HUES64 (cell line): Measurements from ENCODE around the gene CYP27A1.

Experiments
- H3K27ac ChIP-seq: 2 replicates; pipeline ENCODE4 v1.7.0; 2013; ENCODE audit warnings: low read depth, low read length, inconsistent platforms
- H3K27me3 ChIP-seq: 2 replicates; pipeline ENCODE4 v1.6.1; 2013; ENCODE audit warnings: mild to moderate bottlenecking, low read length; ENCODE audit not compliant: insufficient read depth
- H3K36me3 ChIP-seq: 2 replicates; pipeline ENCODE4 v1.6.1; 2013; ENCODE audit warnings: mild to moderate bottlenecking, low read length; ENCODE audit not compliant: insufficient read depth
- H3K4me1 ChIP-seq: 2 replicates; pipeline ENCODE4 v1.6.1; 2013; ENCODE audit warnings: mild to moderate bottlenecking, low read length, moderate library complexity; ENCODE audit not compliant: insufficient read depth
- H3K4me3 ChIP-seq: 2 replicates; pipeline ENCODE4 v1.5.1; 2013; ENCODE audit warnings: mild to moderate bottlenecking, low read length, moderate library complexity
- H3K9ac ChIP-seq: 2 replicates; pipeline ENCODE4 v1.6.1; 2013; ENCODE audit warnings: mild to moderate bottlenecking, low read depth, low read length
- H3K9me3 ChIP-seq: 2 replicates; pipeline ENCODE4 v1.6.1; 2013; ENCODE audit warnings: low read depth, low read length; ENCODE audit not compliant: insufficient read depth
- WGBS: fragments of 150-250, 120-280 bp; methylation state at CpG from one replicate; pipeline ENCODE4 v1.1.7; 2013; ENCODE audit warnings: missing lambda C conversion rate; 5-methylcytosine and 5-hydroxymethylcytosine counted together

CYP27A1 gene

DNA sequence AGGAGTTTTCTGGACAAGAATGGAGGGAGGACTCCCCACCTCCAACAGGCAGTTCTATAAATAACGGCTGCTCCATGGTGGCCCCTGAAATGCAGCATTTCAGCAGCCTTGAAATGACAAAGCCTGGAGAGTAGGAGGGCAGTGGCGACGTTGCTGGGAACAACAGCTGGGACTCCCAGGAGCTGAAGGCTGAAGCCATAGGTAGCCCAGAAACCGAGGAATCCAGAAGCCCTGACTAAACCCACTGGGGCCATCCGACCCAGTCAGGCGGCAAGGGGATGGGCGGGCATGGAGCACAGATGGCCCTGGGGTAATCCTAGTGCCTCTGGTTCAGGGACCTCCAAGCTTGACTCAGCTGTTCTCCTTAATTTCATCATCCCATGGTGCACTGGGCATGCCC lies 40.7 kb downstream of the CYP27A1 start:
- 82% methylated on average over 7 of the region's 7 CpGs for WGBS

DNA sequence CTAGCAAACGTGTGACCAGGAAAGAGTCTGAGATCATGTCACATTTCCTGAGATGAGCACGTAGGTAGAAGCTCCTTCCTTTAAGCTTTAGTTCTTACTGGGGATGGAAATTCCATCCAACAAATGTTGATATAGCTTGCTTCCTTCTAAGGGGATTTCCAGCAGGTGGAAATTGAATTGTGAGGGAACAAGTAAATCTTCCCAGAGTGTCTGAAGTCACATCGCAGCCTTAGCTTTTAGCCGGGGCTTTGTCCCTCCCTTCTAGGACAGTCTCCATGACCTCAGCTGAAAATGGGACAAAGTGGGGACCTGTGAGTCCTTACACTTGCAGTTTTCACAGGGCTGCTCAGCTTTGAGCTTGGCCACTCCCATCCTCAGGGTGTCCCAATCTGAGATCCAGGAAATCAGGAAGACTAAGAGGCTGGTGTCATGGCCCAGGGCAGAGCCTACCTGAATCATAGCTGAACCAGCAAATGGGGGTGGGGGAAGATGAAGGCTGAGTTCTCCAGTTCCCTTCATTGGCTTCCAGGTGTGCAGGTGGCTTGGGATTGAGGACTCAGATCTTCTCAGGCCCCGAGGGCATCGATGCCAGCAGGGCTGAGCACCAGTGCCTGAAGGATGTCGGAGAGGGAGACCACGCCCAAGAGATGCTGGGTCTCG lies 41.4 kb downstream of the CYP27A1 start:
- Histone ChIP-seq H3K27me3 (no peaks in the 10 kb centered on the region), H3K9ac (no peak overlapping the region), H3K4me3 (no peak overlapping the region), H3K27ac (no peak overlapping the region), H3K9me3 (no peaks in the 10 kb centered on the region), H3K4me1 (no peaks in the 10 kb centered on the region), H3K36me3 (no peaks in the 10 kb centered on the region)
- WGBS: 92% methylated on average over 9 of the region's 9 CpGs

More for the DNA sequence above, 40.7 kb downstream of the CYP27A1 start:
- no peaks in the 10 kb centered on the region for H3K36me3 ChIP-seq
- H3K9me3 ChIP-seq: no peaks in the 10 kb centered on the region
- H3K9ac ChIP-seq: no peak overlapping the region
- H3K4me1 ChIP-seq: no peaks in the 10 kb centered on the region
- H3K27ac ChIP-seq: no peak overlapping the region
- H3K27me3 ChIP-seq: no peaks in the 10 kb centered on the region
- no peak overlapping the region for H3K4me3 ChIP-seq

DNA sequence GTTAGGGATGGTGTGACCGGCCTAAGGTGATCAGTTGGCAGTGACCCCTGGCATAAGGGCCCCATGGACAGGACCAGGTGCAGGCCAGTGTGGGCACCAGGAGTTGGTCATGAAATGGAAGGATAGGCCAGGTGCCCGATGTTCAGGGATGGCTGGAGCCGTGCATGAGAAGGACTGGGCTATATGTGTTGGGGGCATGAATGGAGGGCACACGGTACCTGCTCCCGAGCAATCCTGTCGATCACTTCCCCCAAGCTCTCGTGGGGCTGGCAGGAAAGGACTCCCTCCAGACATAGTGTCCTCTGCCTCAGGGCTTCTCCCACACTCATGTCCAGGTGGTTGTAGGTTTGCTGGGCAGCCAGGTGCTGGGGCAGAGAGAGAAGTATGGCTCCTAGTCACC lies 42.1 kb downstream of the CYP27A1 start:
- WGBS: 94% methylated on average over 6 of the region's 7 CpGs
- Histone ChIP-seq H3K4me3 (no peak overlapping the region), H3K9ac (no peak overlapping the region), H3K27me3 (no peaks in the 10 kb centered on the region), H3K9me3 (no peaks in the 10 kb centered on the region), H3K36me3 (no peaks in the 10 kb centered on the region), H3K4me1 (no peaks in the 10 kb centered on the region), H3K27ac (no peak overlapping the region)

DNA sequence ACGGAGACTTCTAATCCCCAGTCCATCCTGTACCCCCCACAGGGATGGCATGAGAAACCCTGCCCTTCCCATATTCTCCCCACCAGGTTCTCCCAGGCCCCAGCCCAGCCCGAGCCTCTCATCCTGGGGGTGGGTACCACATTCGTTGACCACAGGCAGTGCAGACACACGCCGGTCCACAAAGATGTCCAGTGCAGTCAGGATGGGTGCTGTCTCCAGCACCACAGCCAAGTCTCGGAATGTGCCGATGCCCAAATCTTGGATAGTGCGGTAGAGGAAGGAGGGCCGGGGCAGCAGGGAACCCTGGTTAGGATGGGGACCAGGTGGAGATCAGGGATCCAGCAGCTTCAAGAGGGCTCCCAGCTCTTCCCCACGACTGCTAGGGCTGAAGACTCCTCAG lies 44.8 kb downstream of the CYP27A1 start:
- H3K27me3 ChIP-seq: no peaks in the 10 kb centered on the region
- 88% methylated on average over 10 of the region's 10 CpGs for WGBS

DNA sequence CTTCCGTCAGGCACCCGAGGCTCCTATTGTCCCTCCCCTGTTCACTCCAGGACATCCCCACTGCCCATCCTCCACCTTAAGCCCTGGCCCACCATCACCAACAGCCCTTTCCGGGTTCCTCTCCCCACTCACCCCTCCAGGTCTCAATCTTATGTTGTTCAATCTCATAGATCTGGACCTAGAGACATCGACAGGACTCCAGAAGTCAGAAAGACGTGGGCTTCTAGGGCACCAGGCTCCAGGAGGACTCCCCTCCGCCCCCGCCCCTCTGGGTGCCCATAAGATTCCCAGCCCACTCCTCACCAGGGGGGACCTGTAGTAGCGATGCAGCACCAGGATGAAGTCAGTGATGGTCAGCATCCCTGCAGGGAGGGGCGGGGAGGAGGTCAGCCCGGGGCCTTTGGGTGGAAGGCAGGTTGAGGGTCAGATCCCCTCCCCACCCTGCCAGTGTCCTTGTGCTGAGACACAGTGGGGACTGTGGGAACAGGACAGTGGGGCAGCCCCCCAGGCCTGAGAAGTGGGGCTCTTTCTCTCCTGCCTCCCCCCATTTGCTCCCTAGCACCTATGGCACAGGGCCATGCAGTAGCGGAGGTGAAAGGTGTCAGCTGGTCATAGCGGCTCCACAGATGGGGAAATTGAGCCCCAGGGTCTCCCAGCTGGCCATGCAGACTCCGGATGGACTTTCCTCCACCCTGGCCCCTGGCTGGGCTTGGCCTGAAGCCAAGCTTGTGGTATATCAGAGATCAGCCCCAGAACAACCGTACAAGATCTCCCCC lies 45.9 kb downstream of the CYP27A1 start:
- Histone ChIP-seq H3K4me3 (no peak overlapping the region), H3K27me3 (no peaks in the 10 kb centered on the region), H3K27ac (no peak overlapping the region), H3K9ac (no peak overlapping the region), H3K4me1 (no peaks in the 10 kb centered on the region), H3K9me3 (no peaks in the 10 kb centered on the region), H3K36me3 (no peaks in the 10 kb centered on the region)
- 87% methylated on average over 13 of the region's 14 CpGs for WGBS

More for the DNA sequence above, 44.8 kb downstream of the CYP27A1 start:
- Histone ChIP-seq H3K4me3 (no peak overlapping the region), H3K9me3 (no peaks in the 10 kb centered on the region), H3K36me3 (no peaks in the 10 kb centered on the region), H3K4me1 (no peaks in the 10 kb centered on the region), H3K9ac (no peak overlapping the region), H3K27ac (no peak overlapping the region)

DNA sequence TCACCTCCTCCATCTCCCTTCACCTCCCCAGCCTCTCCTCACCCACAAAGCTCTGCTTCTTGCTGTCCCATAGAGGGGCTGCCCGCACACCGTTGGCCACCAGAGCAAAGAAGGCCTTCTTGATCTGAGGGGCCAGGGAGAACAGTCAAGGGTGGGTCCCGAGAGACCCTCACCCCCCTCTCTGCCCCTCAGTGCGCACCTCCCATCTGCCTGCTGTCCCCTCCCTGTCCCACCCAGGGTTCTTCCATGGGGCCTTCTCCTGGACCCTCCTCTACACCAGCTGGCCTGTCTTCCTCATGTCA lies 46.5 kb downstream of the CYP27A1 start:
- Histone ChIP-seq H3K27ac (no peak overlapping the region), H3K27me3 (no peaks in the 10 kb centered on the region), H3K4me1 (no peaks in the 10 kb centered on the region), H3K4me3 (no peak overlapping the region), H3K36me3 (no peaks in the 10 kb centered on the region), H3K9ac (no peak overlapping the region), H3K9me3 (no peaks in the 10 kb centered on the region)
- WGBS: 91% methylated on average over 4 of the region's 4 CpGs

DNA sequence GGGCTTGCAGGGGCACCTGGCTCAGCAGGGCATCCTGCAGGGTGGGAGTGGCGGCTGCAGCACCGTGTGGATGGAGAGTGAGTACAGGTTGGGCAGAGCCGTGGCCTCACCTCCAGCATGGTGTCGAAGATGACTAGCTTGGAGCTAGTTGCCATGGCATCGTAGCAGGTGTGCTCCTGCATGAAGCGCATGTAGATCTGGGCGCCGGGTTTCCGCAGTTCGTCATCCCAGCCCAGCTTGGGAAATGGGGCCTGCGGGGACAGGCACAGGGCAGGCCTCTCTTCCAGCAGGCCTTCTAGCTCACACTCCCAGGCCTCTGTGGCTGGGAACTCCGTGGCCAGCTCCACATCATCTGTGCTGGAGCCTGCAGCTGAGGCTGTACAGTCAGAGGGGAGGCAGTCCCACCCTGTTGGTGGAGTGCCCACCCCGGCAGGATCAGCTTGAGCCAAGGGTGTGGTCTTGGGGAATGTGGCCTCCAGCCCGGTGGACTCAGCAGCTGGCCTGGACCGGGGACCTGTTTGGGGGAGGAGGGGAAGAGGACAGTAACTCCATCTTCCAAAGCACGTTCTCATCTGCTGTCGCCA lies 48.0 kb downstream of the CYP27A1 start:
- no peak overlapping the region for H3K27ac ChIP-seq
- no peak overlapping the region for H3K4me3 ChIP-seq
- no peak overlapping the region for H3K9ac ChIP-seq
- no peaks in the 10 kb centered on the region for H3K9me3 ChIP-seq
- no peaks in the 10 kb centered on the region for H3K36me3 ChIP-seq
- no peaks in the 10 kb centered on the region for H3K27me3 ChIP-seq
- WGBS: 88% methylated on average over 17 of the region's 17 CpGs
- H3K4me1 ChIP-seq: no peaks in the 10 kb centered on the region

DNA sequence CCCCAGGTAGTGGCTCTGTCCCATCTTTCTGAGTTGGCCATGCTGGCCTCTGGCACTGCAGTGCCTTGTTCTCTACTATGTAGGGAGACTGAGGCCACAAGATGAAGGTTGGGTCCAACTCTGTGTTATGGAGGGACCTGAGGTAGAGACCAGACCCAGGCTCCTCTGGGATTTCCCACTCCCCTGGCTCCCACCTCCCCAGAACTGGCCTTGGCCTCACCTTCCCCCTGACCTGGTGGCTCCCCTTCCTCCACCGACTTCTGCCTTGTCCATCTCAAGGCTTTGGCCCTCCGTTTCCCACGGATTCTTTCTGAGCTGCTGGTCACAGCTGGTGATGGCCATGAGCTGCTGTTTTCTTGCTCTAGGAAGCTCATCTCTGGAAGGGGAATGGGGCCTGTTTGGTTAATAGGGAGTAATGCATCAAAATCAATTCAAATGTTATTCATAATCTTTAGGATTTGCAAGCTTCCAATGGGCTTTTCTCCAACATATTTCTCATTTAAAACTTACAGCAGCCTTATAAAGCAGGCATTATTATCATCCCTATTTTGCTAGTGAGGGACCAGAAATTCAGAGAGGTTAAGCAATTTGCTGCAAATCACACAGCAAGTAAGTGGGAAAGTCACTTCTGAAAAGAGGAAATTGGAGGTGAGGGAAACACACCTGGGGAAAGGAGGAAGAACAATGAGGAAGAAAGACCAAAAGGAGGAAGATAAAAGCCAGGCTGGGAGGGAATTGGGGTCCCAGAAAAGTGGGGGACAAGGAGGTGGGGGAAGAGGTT lies 48.8 kb downstream of the CYP27A1 start:
- Histone ChIP-seq H3K4me1 (no peaks in the 10 kb centered on the region), H3K9me3 (no peaks in the 10 kb centered on the region), H3K27ac (no peak overlapping the region), H3K27me3 (no peaks in the 10 kb centered on the region), H3K36me3 (no peaks in the 10 kb centered on the region), H3K4me3 (no peak overlapping the region), H3K9ac (no peak overlapping the region)
- WGBS: 93% methylated on average over 3 of the region's 3 CpGs

DNA sequence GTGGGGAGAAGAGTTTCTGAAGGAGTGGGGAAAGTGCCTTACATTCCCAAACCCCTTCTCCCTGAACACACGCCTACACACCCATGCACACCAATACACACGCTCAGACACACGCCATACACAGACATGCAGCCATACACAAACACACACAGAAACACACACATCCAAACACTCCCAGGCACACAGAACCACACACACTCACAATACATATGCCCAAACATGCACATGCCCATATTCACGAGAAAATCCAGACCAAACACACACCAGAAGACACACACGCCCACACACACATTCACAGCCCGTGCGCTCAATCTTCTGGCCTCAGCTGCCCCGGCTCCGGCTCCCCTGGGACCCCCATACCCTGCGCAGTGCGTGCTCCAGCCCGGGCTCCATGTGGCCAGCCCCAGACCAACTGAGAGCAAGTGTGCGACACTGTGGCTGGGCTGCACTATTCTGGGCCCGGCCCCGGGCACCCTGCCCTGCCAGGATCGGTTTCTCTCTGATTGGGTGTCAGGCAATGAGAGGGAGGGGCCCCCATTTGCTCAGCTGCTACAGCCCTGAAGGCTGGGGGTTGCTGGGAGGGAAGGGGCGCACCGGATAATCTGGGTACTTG lies 49.5 kb downstream of the CYP27A1 start, which contains the start of gene PRKAG3:
Gene PRKAG3, minus strand, starts transcription at position 426 of the 613 bp plus-strand sequence.
- Histone ChIP-seq H3K27me3 (no peaks in the 10 kb centered on the region), H3K4me3 (no peak within 1 kb of the TSS)

DNA sequence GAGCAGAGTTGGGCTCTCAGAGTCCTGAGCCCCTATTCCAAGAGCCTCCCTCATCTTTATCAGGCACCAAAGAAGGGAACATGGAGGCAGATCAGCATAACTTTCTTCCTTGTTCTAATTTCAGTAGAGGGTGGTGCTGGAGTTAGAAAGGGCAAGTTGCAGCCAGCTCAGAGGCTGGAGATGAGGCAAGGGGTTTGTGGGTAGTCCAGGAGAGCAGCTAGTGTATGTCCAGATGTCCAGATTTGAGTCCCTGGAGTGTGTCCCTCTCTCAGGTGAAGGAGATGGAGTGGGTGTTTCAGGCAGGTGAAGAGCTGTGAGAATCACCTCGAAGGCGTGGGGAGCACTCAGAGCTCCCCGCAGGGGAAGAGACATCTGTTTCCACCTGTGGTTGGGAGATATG lies 50.1 kb downstream of the CYP27A1 start:
- no peaks in the 10 kb centered on the region for H3K36me3 ChIP-seq
- H3K4me1 ChIP-seq: no peaks in the 10 kb centered on the region
- 87% methylated on average over 3 of the region's 3 CpGs for WGBS
- no peak overlapping the region for H3K9ac ChIP-seq
- no peak overlapping the region for H3K4me3 ChIP-seq
- no peaks in the 10 kb centered on the region for H3K9me3 ChIP-seq
- no peak overlapping the region for H3K27ac ChIP-seq
- no peaks in the 10 kb centered on the region for H3K27me3 ChIP-seq

More for the DNA sequence above, 49.5 kb downstream of the CYP27A1 start, which contains the start of gene PRKAG3:
- Histone ChIP-seq H3K27ac (no peak within 1 kb of the TSS), H3K9ac (no peak within 1 kb of the TSS), H3K36me3 (no peaks in the 10 kb centered on the region), H3K4me1 (no peaks in the 10 kb centered on the region), H3K9me3 (no peaks in the 10 kb centered on the region)
- WGBS: 90% methylated on average over 18 of the region's 18 CpGs
